Large intestine (tissue), 12 donors: Measurements from ENCODE around the gene KIRREL3. TPM values are rescaled to one million over a fixed set of nuclear protein-coding genes. Genes with fewer than 3 reads are reported as not detected.

Source experiments
- DNase-seq, 2 donors: peaks; one replicate each; pipeline versions ENCODE4 v3.0.0 to v3.0.0-alpha.2; 2013
- H3K27ac ChIP-seq: one replicate; pipeline ENCODE4 v1.5.1; 2013; ENCODE audit warnings: low read length
- H3K27me3 ChIP-seq: 2 replicates; pipeline ENCODE4 v1.6.1; 2013; ENCODE audit warnings: low read length; ENCODE audit not compliant: control insufficient read depth, insufficient read depth
- H3K36me3 ChIP-seq: 2 replicates; pipeline ENCODE4 v1.6.1; 2013; ENCODE audit warnings: low read length; ENCODE audit not compliant: control insufficient read depth, insufficient read depth
- H3K4me1 ChIP-seq: one replicate; pipeline ENCODE4 v1.6.1; 2013; ENCODE audit warnings: low read length; ENCODE audit not compliant: control insufficient read depth, insufficient read depth
- H3K4me3 ChIP-seq: one replicate; pipeline ENCODE4 v1.5.1; 2013; ENCODE audit warnings: low read length
- H3K9me3 ChIP-seq: one replicate; pipeline ENCODE4 v1.6.1; 2013; ENCODE audit warnings: mild to moderate bottlenecking, low read depth, low read length, moderate library complexity; ENCODE audit not compliant: control insufficient read depth
- WGBS: methylation state at CpG from one replicate; pipeline ENCODE4 v1.1.5; 2013; ENCODE audit warnings: low lambda C conversion rate; ENCODE audit not compliant: insufficient coverage; 5-methylcytosine and 5-hydroxymethylcytosine counted together
- long read RNA-seq, 11 donors: transcript quantifications; one replicate each; lab custom pipeline, GENCODE V29; 2026
- polyA plus RNA-seq: library from polyadenylated mRNA; unstranded; fragments of 120-200 nt; gene quantifications from one replicate; pipeline ENCODE4 v1.2.1, GENCODE V29; 2013

KIRREL3 gene
- 0.96 TPM for polyA plus RNA-seq
- long read RNA-seq, donor 1 = 0 reads
- long read RNA-seq, donor 2 = 0 reads
- long read RNA-seq, donor 3 = 0 reads
- long read RNA-seq, donor 4 = 0 reads
- long read RNA-seq, donor 5 = 0 reads
- long read RNA-seq, donor 6 = 0 reads
- long read RNA-seq, donor 7 = 0 reads
- long read RNA-seq, donor 8 = 0 reads
- long read RNA-seq, donor 9 = 0 reads
- long read RNA-seq, donor 10 = 0 reads
- long read RNA-seq, donor 11 = 0 reads

DNA sequence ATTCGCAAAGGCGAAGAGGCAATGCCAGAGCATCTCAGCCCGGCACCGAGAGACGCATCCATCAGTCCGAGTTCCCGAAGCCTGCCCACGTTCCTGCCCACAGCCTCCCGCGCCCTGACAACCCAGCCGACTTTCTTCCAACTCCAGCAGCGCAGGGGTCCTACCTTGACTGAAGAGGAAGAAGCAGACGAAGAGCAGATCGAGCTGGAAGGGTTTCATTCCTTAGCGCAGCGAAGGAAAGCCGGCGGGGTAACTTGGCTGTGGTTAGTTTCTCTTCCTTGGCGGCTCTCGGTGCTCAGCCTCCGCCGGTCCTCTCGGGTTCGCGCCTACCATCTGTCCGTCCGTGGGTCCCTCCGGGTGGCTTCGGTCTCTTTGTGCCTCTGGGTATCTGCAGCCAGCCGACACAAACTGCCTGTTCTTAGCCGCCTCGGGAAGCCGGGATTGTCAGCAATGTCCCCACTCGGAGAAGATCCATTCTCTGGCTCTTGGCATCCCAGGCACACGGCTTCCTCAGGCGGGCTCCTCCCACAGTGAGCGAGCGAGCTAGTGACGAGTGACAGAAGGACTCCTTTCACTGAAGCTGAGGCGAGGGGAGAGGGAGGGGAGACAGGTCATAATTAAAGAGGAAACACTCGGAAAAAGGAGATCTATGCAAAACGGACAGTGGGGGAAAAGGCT lies at the start of gene KIRREL3:
Gene KIRREL3, minus strand, starts transcription at position 480 of the 678 bp plus-strand sequence.
- Histone ChIP-seq H3K4me3 (peak within 1 kb of the TSS; percentile 14), H3K9me3 (peaks cover 3% of the 10 kb centered on the region), H3K27me3 (peaks cover 94% of the 10 kb centered on the region), H3K4me1 (no peaks in the 10 kb centered on the region), H3K36me3 (no peaks in the 10 kb centered on the region), H3K27ac (no peak within 1 kb of the TSS)
- DNase-seq = peak in 1 of 2 donors; percentile 20
- 0% methylated on average over 3 of the region's 42 CpGs for whole genome bisulfite sequencing

DNA sequence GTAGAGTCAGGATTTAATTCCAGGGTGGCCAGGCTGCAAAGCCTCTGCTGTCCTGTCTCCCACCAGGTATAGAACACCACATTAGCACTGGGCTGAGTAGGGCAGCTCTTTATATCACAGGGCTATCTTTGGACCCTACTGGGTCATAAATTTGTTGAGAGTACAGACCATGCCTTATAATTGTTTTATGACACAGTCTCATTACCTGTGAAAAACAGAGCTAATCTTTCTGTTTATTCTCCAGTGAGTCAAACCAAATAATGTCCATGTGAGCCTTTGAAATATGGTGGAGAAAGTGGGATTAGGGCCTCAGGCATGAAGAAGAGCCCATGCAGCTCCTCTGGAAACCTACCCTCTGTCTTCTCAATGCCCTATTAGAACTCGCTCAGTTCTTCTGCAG lies 49.6 kb upstream of the KIRREL3 start:
- 33% methylated on average over 1 of the region's 1 CpG for WGBS
- H3K27me3 ChIP-seq = peaks cover 12% of the 10 kb centered on the region
- peak; percentile 18 to 74 for DNase-seq
- H3K36me3 ChIP-seq = no peaks in the 10 kb centered on the region
- H3K4me3 ChIP-seq = no peak overlapping the region
- H3K4me1 ChIP-seq = peaks cover 2% of the 10 kb centered on the region
- H3K9me3 ChIP-seq = no peaks in the 10 kb centered on the region
- no peak overlapping the region for H3K27ac ChIP-seq

DNA sequence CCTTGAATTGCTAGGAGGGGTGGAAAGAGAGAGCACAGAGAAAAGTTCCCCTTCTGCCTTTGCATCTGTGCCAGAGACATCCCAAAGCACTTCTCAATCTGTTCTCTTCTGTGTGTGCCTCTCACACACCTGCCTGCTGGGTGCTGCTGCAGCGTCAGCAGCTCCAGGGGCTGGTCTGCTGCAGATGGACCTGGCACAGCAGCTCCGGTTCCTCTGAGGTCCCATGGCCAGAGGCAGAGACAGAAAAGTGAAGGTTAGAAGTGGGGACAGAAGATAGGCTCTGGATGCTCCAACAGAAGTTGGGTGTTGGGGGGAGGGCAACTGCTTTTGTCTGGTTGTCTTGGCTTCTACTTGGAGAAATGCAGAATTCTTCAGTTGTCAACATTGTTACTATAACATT lies 48.9 kb upstream of the KIRREL3 start:
- DNase-seq = no peak
- Histone ChIP-seq H3K27ac (no peak overlapping the region), H3K36me3 (no peaks in the 10 kb centered on the region), H3K4me1 (peaks cover 2% of the 10 kb centered on the region), H3K4me3 (no peak overlapping the region), H3K9me3 (no peaks in the 10 kb centered on the region), H3K27me3 (peaks cover 7% of the 10 kb centered on the region)
- WGBS = no CpG with 5 or more reads among the region's 2 CpGs

GRCh38 chr11:127044535-127044934 lies 44.0 kb upstream of the KIRREL3 start:
- Histone ChIP-seq H3K36me3 (no peaks in the 10 kb centered on the region), H3K9me3 (no peaks in the 10 kb centered on the region), H3K4me3 (no peak overlapping the region), H3K4me1 (no peaks in the 10 kb centered on the region), H3K27me3 (no peaks in the 10 kb centered on the region), H3K27ac (no peak overlapping the region)
- DNase-seq = peak in 1 of 2 donors; percentile 12
- no CpG with 5 or more reads among the region's 1 CpG for WGBS

GRCh38 chr11:127042445-127042844 lies 41.9 kb upstream of the KIRREL3 start:
- 78% methylated on average over 1 of the region's 1 CpG for WGBS

GRCh38 chr11:127039591-127039990 lies 39.0 kb upstream of the KIRREL3 start:
- Histone ChIP-seq H3K27ac (no peak overlapping the region), H3K27me3 (peaks cover 4% of the 10 kb centered on the region), H3K36me3 (no peaks in the 10 kb centered on the region), H3K9me3 (no peaks in the 10 kb centered on the region), H3K4me1 (no peaks in the 10 kb centered on the region), H3K4me3 (no peak overlapping the region)
- 58% methylated on average over 2 of the region's 2 CpGs for WGBS
- DNase-seq = no peak

More at GRCh38 chr11:127042445-127042844, 41.9 kb upstream of the KIRREL3 start:
- no peak for DNase-seq
- no peaks in the 10 kb centered on the region for H3K36me3 ChIP-seq
- H3K4me3 ChIP-seq = no peak overlapping the region
- no peaks in the 10 kb centered on the region for H3K9me3 ChIP-seq
- no peaks in the 10 kb centered on the region for H3K4me1 ChIP-seq
- H3K27ac ChIP-seq = no peak overlapping the region
- H3K27me3 ChIP-seq = peaks cover 4% of the 10 kb centered on the region

- Histone ChIP-seq H3K9me3 (peaks cover 3% of the 10 kb centered on the region), H3K4me1 (no peaks in the 10 kb centered on the region), H3K4me3 (no peak overlapping the region), H3K36me3 (no peaks in the 10 kb centered on the region), H3K27me3 (peaks cover 4% of the 10 kb centered on the region), H3K27ac (no peak overlapping the region)
- 40% methylated on average over 1 of the region's 4 CpGs for WGBS
- DNase-seq = no peak
Measured at GRCh38 chr11:127037596-127037995, 37.0 kb upstream of the KIRREL3 start.

- peaks cover 4% of the 10 kb centered on the region for H3K27me3 ChIP-seq
- WGBS = no CpG with 5 or more reads among the region's 1 CpG
- no peak for DNase-seq
Measured at GRCh38 chr11:127037001-127037400, 36.4 kb upstream of the KIRREL3 start.

GRCh38 chr11:127035824-127036223 lies 35.3 kb upstream of the KIRREL3 start:
- Histone ChIP-seq H3K9me3 (peaks cover 3% of the 10 kb centered on the region), H3K27me3 (peaks cover 4% of the 10 kb centered on the region), H3K4me1 (no peaks in the 10 kb centered on the region), H3K4me3 (no peak overlapping the region), H3K36me3 (no peaks in the 10 kb centered on the region), H3K27ac (no peak overlapping the region)
- DNase-seq = no peak
- no CpG with 5 or more reads among the region's 3 CpGs for WGBS

More at GRCh38 chr11:127037001-127037400, 36.4 kb upstream of the KIRREL3 start:
- no peak overlapping the region for H3K27ac ChIP-seq
- no peaks in the 10 kb centered on the region for H3K36me3 ChIP-seq
- peaks cover 3% of the 10 kb centered on the region for H3K9me3 ChIP-seq
- H3K4me1 ChIP-seq = no peaks in the 10 kb centered on the region
- no peak overlapping the region for H3K4me3 ChIP-seq

DNA sequence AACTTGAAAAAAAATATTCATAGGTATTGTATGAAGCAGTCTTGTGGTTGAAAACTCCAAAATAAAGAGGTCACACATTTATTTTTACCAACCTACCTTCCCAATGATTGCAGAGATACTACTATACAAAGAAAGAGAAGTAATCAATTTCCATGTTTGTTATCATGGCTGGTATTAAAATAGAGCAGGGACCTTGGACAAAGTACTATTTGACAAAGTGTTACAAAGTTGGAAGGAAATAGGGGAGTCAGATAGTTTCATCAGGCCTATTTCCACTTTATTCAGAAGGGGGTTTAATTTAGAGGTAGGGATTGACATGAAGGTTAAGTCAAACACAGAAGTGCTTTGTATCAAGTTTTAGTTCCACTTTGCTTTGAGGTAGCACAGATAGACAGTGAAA lies 34.4 kb upstream of the KIRREL3 start:
- Histone ChIP-seq H3K27ac (no peak overlapping the region), H3K27me3 (peaks cover 7% of the 10 kb centered on the region), H3K9me3 (peaks cover 3% of the 10 kb centered on the region), H3K36me3 (no peaks in the 10 kb centered on the region), H3K4me3 (no peak overlapping the region), H3K4me1 (no peaks in the 10 kb centered on the region)
- DNase-seq = no peak

- WGBS = 100% methylated on average over 2 of the region's 4 CpGs
- peaks cover 5% of the 10 kb centered on the region for H3K27me3 ChIP-seq
Measured at GRCh38 chr11:127028648-127029047, 28.1 kb upstream of the KIRREL3 start.

More at GRCh38 chr11:127028648-127029047, 28.1 kb upstream of the KIRREL3 start:
- Histone ChIP-seq H3K36me3 (no peaks in the 10 kb centered on the region), H3K27ac (no peak overlapping the region), H3K4me3 (no peak overlapping the region), H3K4me1 (no peaks in the 10 kb centered on the region), H3K9me3 (peaks cover 3% of the 10 kb centered on the region)
- no peak for DNase-seq
